ES-I3 (cell line): ENCODE results near the gene KLHDC8A.

Experiments
- H3K36me3 ChIP-seq: 2 replicates; pipeline ENCODE4 v1.6.1; 2013; ENCODE audit warnings: mild to moderate bottlenecking, low read length, control low read depth, moderate library complexity; ENCODE audit not compliant: insufficient read depth
- H3K4me1 ChIP-seq: 2 replicates; pipeline ENCODE4 v1.6.1; 2013; ENCODE audit warnings: mild to moderate bottlenecking, control low read depth, low read length; ENCODE audit not compliant: insufficient read depth
- H3K9ac ChIP-seq: 2 replicates; pipeline ENCODE4 v1.6.1; 2013; ENCODE audit warnings: low read depth, mild to moderate bottlenecking, low read length, moderate library complexity
- H3K9me3 ChIP-seq: 2 replicates; pipeline ENCODE4 v1.6.1; 2013; ENCODE audit warnings: mild to moderate bottlenecking, low read length, moderate library complexity; ENCODE audit not compliant: control insufficient read depth, insufficient read depth

KLHDC8A gene

DNA sequence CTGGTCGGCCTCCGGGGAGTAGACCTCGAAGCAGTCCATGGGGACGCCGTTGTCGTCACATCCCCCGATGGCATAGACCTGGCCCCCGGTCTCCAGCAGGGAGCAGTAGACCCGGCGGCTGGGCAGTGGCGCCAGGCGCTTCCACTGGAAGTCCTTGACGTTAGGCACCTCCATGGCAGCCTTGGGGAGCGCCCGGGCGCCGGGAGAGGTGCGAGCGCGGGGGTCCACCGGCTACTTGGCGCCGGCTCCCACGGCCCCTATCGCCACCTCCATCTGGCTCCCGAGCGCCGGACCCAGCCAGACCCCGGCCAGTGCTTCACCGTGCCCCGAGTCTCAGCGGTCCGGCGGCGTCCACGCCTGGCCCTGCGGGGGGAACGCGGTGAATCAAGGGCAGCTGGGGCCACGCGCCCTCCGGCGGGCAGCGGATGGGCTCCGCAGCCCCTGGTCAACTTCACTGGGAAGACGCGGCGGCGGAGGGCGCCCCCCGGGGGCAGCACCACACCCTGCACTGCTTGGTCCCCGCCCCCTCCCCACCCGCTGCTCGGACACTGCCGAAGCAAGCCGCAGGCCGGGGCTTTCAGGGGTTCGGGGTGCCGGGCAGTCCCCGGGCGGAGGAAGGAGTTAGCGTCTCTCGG is 13.2 kb downstream of the KLHDC8A start:
- Histone ChIP-seq H3K9ac (peak overlapping the region; percentile 53; the same call in 1 of the 2 replicates), H3K4me1 (peaks cover 18% of the 10 kb centered on the region), H3K36me3 (no peaks in the 10 kb centered on the region), H3K9me3 (no peaks in the 10 kb centered on the region)

DNA sequence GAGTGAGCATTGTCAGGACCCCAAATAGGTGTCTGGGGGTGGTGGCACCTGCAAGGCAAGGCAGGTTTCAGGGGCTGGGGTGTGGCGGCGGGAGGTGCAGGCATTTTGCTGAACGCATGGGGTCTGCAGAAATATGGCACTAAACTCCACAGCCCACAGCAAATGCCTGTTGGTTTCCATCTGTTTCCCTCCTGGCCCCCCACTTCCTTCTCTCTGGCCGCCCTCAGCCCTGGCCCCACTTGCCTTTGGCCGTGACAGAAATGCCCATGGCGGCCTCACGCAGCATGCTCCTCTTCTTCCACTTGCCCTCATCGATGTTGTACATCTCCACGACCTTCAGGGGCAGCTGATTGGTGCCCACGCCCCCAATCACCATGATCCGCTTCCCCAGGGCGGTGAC is 13.7 kb downstream of the KLHDC8A start:
- Histone ChIP-seq H3K36me3 (no peaks in the 10 kb centered on the region), H3K9ac (peak overlapping the region; percentile 53; the same call in 1 of the 2 replicates), H3K9me3 (no peaks in the 10 kb centered on the region), H3K4me1 (peaks cover 12% of the 10 kb centered on the region)

DNA sequence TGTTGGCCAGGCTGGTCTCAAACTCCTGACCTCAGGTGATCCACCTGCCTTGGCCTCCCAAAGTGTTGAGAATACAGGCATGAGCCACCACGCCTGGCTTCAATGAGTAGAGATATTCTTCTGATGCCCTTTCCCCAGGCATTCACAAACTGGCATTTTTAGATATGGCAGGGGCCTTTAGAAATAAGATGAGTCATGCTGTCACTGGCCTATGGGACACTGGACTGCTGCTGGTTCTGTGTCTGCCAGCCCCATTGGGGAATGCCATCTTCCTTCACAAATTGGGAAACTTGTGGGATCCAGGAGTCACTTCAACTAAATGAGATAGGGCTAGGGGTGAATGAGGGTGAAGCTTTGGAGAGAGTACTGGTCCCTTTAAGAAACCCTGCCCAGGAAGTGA is 16.0 kb downstream of the KLHDC8A start:
- no peaks in the 10 kb centered on the region for H3K36me3 ChIP-seq
- peaks cover 6% of the 10 kb centered on the region; the same call in 1 of the 2 replicates for H3K4me1 ChIP-seq
- H3K9me3 ChIP-seq, result no peaks in the 10 kb centered on the region
- no peak overlapping the region for H3K9ac ChIP-seq

DNA sequence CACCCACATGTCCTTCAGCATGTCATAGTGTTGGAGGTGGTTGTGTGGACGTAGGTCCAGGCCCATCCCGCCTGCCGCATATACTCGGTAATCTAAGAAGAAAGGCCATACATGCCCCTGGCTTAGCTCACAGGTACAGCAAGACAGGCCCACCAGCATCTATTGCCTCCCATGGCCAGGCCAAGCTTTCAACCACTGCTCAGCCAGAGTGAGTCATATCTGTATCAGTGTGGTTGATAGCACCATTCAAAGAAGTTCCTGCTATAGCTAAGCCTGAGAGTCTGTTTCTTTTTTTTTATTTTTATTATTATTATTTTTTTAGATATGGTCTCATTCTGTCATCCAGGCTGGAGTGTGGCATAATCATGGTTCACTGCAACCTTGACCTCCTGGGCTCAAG is 17.0 kb downstream of the KLHDC8A start:
- H3K9me3 ChIP-seq, result no peaks in the 10 kb centered on the region
- H3K9ac ChIP-seq, result no peak overlapping the region
- H3K4me1 ChIP-seq, result peaks cover 6% of the 10 kb centered on the region; the same call in 1 of the 2 replicates
- H3K36me3 ChIP-seq, result no peaks in the 10 kb centered on the region

DNA sequence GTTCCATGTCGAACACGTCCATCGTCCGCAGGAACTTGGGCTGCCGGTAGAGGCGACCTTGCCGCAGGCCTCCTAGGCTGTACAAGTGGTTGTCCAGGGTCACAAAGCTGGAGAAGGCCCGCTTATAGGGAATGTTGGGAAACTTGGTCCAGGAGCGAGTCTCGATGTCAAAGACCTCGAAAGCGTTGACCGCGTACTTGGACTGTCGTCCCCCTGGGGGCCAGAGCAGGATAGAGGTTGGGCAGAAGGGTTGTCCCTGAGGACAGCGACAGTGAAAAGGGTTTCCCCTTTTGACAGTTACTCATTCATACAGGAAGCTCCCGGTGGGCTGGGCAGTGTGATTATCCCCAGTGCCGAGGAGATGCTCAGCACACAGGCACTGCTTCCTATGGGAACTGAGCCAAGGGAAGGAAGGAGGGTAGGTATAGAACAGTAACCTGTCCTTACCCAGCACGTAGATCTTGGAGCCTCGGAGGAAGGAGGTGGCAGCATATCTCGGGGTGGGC is 17.5 kb downstream of the KLHDC8A start:
- Histone ChIP-seq H3K9me3 (no peaks in the 10 kb centered on the region), H3K9ac (no peak overlapping the region), H3K36me3 (no peaks in the 10 kb centered on the region), H3K4me1 (peaks cover 6% of the 10 kb centered on the region; the same call in 1 of the 2 replicates)

DNA sequence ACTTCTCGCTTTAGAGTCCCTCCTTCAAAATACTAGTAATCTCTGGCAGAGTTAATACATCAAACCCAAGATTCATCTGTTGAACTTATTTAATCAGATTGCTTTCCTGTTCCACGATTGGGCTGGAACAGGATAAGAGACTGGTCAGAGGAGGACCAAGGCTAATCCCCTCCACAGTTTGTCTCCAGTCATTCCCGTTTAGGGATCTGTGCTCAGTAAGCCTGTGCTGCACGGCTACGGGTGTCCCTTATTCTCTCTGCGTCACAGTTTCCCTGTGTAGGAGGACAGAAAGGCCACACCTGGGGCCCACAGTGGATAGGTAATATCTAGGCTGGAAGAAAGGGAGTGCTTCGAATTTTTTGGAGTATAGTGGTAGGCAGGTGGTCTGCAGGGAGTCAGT is 18.7 kb downstream of the KLHDC8A start:
- Histone ChIP-seq H3K9ac (no peak overlapping the region), H3K9me3 (no peaks in the 10 kb centered on the region), H3K36me3 (no peaks in the 10 kb centered on the region), H3K4me1 (peaks cover 6% of the 10 kb centered on the region; the same call in 1 of the 2 replicates)

DNA sequence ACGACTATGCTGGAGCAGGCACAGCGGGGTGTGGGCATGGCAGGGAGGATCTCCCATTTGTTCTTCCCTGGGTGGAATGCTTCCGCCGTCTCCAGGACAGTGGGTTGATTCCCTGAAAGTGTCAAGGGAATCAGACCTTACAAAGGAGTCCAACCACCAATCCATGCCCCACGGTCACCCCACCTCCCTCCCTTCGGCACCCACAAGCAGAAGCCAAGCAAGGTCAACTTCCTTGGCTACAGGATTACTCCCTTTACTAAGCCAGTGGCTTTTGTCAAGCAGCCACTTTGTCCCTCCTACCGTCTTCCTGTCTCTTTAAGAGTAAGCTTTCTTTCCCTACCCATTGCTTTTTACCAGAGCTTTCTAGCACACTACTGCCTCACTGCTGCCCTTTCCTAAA is 19.2 kb downstream of the KLHDC8A start:
- Histone ChIP-seq H3K9me3 (no peaks in the 10 kb centered on the region), H3K4me1 (peaks cover 6% of the 10 kb centered on the region; the same call in 1 of the 2 replicates), H3K9ac (no peak overlapping the region), H3K36me3 (no peaks in the 10 kb centered on the region)

DNA sequence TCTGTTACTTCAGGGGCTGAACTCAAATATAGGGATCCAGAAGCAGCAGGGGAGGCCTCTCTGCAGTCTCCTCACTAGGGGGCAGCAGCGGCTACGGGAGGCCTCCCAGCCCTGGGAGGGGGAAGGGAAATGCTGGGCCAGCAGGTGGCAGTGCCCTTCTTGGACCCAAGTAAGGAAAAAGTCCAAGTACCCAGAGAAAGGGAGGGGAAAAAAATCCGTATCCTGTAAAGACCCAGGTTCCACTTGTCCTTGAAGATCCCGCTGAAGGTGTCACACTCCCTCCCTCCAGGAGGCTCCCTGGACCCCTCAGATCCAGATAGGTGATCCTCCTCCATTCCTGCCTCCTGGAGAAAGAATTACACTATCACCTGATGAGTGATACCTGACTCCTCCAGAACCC is 21.0 kb downstream of the KLHDC8A start:
- Histone ChIP-seq H3K4me1 (peaks cover 5% of the 10 kb centered on the region), H3K36me3 (no peaks in the 10 kb centered on the region), H3K9ac (no peak overlapping the region), H3K9me3 (no peaks in the 10 kb centered on the region)

DNA sequence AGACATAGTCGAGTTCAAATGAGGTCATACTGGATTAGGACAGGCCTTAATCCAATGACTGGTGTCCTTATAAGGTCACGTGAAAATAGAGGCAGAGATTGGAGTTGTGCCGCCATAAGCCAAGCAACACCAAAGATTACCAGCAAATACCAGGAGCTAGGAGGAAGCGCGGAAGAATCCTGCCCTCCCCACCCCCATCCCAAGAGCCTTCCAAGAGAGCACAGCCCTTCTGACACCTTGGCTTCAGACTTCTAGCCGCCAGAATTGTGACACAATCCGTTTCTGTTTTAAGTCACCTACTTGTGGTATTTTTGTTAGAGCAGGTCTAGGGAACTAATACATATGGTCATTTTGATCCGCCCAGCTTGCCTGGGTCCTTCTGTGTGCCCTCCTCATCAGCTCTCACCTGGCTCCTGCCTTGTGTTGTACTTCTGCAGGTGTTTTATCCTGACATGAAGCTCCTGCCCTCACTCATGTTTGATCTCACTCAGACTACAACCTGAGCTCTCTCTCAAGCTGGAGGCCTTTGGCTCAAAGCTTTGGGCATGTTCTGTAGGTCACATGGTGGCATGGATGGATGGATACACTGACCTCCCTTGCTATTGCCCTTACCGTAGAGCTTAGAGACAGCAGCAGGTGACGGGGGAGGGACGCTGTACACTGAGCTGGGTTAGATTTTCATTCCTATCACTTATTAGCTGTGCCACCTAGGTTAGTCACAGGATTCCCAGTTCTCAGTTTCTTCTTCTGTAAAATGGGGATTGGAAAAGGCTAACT is 24.5 kb downstream of the KLHDC8A start:
- Histone ChIP-seq H3K9ac (no peak overlapping the region), H3K9me3 (no peaks in the 10 kb centered on the region), H3K36me3 (no peaks in the 10 kb centered on the region)

DNA sequence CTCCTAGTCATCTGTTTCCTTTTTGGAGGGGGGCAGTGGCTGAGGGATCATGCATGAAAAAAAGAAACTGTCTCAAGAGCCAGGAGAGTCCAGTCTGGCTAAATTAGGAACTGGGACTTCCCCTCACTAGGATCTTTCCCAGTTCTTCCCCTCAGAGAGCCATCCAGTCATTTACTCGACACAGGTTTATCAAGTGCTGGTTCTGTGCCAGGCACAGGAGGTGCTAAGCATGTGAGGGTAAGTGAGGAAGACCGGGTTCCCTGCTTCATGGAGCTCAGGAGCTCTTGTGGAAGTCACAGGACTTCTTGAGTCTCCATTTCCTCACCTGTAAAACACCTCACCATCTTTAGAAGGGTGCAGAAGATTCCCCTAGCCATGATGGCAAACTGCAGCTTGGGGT is 26.6 kb downstream of the KLHDC8A start:
- Histone ChIP-seq H3K9ac (no peak overlapping the region), H3K4me1 (peaks cover 8% of the 10 kb centered on the region), H3K9me3 (no peaks in the 10 kb centered on the region)

More for the DNA sequence above, 24.5 kb downstream of the KLHDC8A start:
- H3K4me1 ChIP-seq, result peaks cover 5% of the 10 kb centered on the region

DNA sequence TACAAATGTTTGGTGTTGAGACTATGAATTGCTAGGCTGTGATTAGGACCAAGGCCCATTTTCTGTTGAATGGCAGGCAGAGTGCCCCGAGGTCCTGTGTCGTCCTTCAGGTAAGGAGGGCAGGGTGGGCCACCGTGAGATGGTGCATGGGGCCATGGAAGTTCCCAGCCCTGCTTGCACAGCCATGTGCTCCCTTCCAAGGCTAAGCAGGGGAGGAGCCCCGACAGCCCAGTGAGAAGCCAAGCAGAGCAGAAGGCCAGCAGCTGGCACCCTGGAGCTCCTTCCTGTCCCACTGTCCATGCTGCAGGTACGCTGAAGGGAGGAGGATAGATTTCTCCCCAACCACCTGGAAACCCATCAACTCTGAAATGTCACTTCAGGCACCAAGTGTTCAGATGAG is 27.0 kb downstream of the KLHDC8A start:
- Histone ChIP-seq H3K4me1 (peaks cover 12% of the 10 kb centered on the region), H3K36me3 (no peaks in the 10 kb centered on the region), H3K9ac (no peak overlapping the region), H3K9me3 (no peaks in the 10 kb centered on the region)

More for the DNA sequence above, 26.6 kb downstream of the KLHDC8A start:
- no peaks in the 10 kb centered on the region for H3K36me3 ChIP-seq

DNA sequence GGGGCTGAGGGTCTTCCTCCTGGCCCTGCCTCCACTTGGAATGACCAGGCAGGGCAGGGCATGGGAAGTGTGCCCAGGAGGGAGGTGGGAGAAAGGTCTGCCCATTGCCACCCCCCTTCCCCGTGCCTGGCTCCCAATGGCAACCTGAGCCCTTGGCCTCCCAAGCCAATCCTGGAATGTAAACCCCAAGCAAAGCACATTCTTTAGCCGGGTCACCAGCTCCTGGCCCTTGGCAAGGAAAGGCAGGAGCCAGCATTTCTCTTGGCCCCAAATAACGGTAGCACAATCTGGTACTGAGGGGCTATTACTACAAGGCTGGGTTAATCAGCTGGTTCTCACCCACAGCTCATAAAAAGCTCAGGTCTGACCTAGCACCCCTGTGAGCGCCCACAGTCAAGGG is 28.2 kb downstream of the KLHDC8A start:
- no peaks in the 10 kb centered on the region for H3K36me3 ChIP-seq
- no peaks in the 10 kb centered on the region for H3K9me3 ChIP-seq

DNA sequence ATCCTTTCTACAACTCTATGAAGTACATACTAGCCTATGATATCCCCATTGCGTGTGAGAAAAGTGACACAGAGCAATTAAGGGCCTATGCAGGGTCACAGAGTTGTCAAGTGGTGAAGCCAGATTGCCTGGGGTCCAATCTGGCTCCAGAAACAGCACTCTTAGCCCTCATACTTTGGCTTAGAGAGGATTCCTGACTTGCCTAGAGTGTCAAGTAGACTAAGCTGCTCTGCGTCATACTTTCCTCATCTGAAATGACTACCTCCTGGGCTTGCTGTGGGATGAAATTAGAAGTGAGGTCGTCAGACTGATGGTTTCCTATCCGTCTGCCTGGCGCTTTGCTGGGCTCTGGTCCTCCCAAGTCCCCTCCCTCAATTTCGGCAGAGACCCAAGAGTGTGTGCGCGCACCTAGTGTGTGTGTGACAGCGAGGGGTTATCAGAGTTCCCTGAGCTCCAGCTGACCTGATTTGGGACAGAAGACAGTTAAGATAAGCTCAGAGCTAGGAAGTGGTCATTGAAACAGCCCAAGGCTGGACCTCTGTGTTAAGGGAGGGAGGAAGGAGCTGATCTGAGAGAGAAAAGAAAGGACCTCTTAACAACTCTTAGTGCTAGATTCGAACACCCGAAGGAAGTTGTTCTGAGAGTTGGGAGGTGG is 29.8 kb downstream of the KLHDC8A start:
- Histone ChIP-seq H3K9me3 (no peaks in the 10 kb centered on the region), H3K9ac (no peak overlapping the region), H3K4me1 (peaks cover 19% of the 10 kb centered on the region), H3K36me3 (no peaks in the 10 kb centered on the region)

More for the DNA sequence above, 28.2 kb downstream of the KLHDC8A start:
- peaks cover 16% of the 10 kb centered on the region for H3K4me1 ChIP-seq
- no peak overlapping the region for H3K9ac ChIP-seq

DNA sequence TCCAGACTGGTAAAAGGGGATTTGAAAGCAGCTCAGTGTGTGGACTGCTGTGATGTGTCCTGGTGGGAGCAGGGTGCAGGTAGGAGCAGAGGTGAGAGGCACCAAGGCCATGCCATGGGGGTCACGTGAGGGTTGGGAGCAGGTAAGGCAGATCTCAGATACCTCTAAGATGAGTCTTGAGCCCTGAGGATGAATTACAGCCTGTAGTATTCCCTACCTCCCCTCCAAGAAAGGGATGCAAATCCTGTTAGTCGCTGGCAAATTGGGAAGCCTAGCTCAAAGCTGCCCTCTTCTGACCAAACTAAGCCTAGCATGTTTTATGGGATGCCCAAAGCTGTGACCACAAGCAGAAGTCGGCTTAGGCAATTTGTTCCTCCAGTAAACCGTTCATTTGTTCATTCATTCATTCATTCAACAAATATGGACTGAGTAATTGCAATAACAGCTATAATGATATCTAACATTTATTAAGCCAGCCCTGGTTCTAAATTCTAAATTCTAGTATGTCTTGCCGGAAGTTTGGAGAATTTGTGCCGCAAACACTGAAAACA is 31.3 kb downstream of the KLHDC8A start:
- Histone ChIP-seq H3K36me3 (no peaks in the 10 kb centered on the region), H3K9me3 (no peaks in the 10 kb centered on the region), H3K9ac (no peak overlapping the region), H3K4me1 (peaks cover 15% of the 10 kb centered on the region)
